Right renal pelvis (tissue), 4 donors: ENCODE measurements around the gene SLC7A4. TPM values are rescaled to one million over a fixed set of nuclear protein-coding genes. Genes with fewer than 3 reads are reported as not detected.

Experiments used
- DNase-seq, 4 donors: peaks; one replicate each; pipeline ENCODE4 v3.0.0-alpha.2; 2013; ENCODE audit warnings: low read depth in 4 of 4, low spot score in 3 of 4, missing footprints in 1 of 4
- polyA plus RNA-seq, 4 donors: library from polyadenylated mRNA; unstranded; fragments of 120-200 nt; gene quantifications; one replicate each; pipeline ENCODE4 v1.2.1, GENCODE V29; 2013; ENCODE audit not compliant: insufficient read length in 4 of 4

The SLC7A4 gene
- polyA plus RNA-seq, 4 donors, result 1.5 to 1.8 (median 1.5) TPM

- DNase-seq, result no peak
Measured at GRCh38 chr22:21000207-21000986, 32.0 kb downstream of the SLC7A4 start.

- DNase-seq, result no peak
Measured at GRCh38 chr22:20999350-21000206, 32.8 kb downstream of the SLC7A4 start.

- no peak for DNase-seq
Measured at GRCh38 chr22:20998411-20999336, 33.7 kb downstream of the SLC7A4 start.

- DNase-seq, result no peak
Measured at GRCh38 chr22:20997536-20998257, 34.7 kb downstream of the SLC7A4 start.

GRCh38 chr22:20996598-20997535 is 35.5 kb downstream of the SLC7A4 start:
- DNase-seq, result no peak

- no peak for DNase-seq
Measured at GRCh38 chr22:20996031-20996410, 36.3 kb downstream of the SLC7A4 start.

- DNase-seq, result no peak
Measured at GRCh38 chr22:20995329-20996030, 36.9 kb downstream of the SLC7A4 start.

- DNase-seq, result no peak
Measured at GRCh38 chr22:20994902-20995241, 37.5 kb downstream of the SLC7A4 start.

GRCh38 chr22:20994128-20994901 is 38.0 kb downstream of the SLC7A4 start:
- DNase-seq, result no peak

- no peak for DNase-seq
Measured at GRCh38 chr22:20993304-20994127, 38.8 kb downstream of the SLC7A4 start.

GRCh38 chr22:20992456-20993303 is 39.7 kb downstream of the SLC7A4 start:
- DNase-seq, result no peak

- no peak for DNase-seq
Measured at GRCh38 chr22:20992056-20992442, 40.3 kb downstream of the SLC7A4 start.

GRCh38 chr22:20991252-20992055 is 40.9 kb downstream of the SLC7A4 start:
- DNase-seq, result no peak

- no peak for DNase-seq
Measured at GRCh38 chr22:20990184-20991180, 41.9 kb downstream of the SLC7A4 start.
